IMR-90 (cell line): ENCODE measurements around the gene MRPL12. TPM values are rescaled to one million over a fixed set of nuclear protein-coding genes. Genes with fewer than 3 reads are reported as not detected.

Experiments used
- ATAC-seq: fragments of 200-7000 bp; cut with Tn5 transposase; 2 replicates; pipeline ENCODE4 v1.9.1; 2020; ENCODE audit warnings: low read depth, mild to moderate bottlenecking, moderate library complexity
- BruUV-seq: library from RNA; stranded (reverse); fragments of 400-500 nt; replicated peaks from 2 replicates; lab custom pipeline; 2021; lab: Mats Ljungman, UMichigan
- CTCF ChIA-PET: fragments of 300-600 bp; formaldehyde crosslinking; extraction: SDS; loops from one replicate; lab custom pipeline; 2021; ENCODE audit warnings: antibody characterized with exemption; lab: Yijun Ruan, JAX
- POLR2A ChIA-PET: fragments of 300-600 bp; sonication (Branson Sonifier 250); formaldehyde crosslinking; loops from one replicate; lab custom pipeline; 2022; ENCODE audit warnings: antibody characterized with exemption; ENCODE audit not compliant: unreplicated experiment; lab: Charles Lee
- DNase-seq: peaks from one replicate; pipeline ENCODE4 v3.0.0; 2013
- H2AFZ ChIP-seq: replicated peaks from 2 replicates; pipeline ENCODE3; 2013; ENCODE audit warnings: low read length, mild to moderate bottlenecking; ENCODE audit not compliant: poor library complexity
- H2AK5ac ChIP-seq: 2 replicates; pipeline ENCODE4 v1.6.1; 2013; ENCODE audit warnings: low read depth, low read length, inconsistent platforms
- H2AK9ac ChIP-seq: replicated peaks from 2 replicates; pipeline ENCODE3; 2013; ENCODE audit warnings: mild to moderate bottlenecking, low read depth, low read length, moderate library complexity; ENCODE audit not compliant: poor library complexity
- H2BK120ac ChIP-seq: 2 replicates; pipeline ENCODE4 v1.6.1; 2013; ENCODE audit warnings: low read depth, low read length, inconsistent platforms
- H2BK15ac ChIP-seq: 3 replicates; pipeline ENCODE4 v1.6.1; 2013; ENCODE audit warnings: low read depth, low read length, inconsistent platforms
- H2BK20ac ChIP-seq: 2 replicates; pipeline ENCODE4 v1.6.1; 2013; ENCODE audit warnings: low read depth, mild to moderate bottlenecking, inconsistent platforms, low read length, moderate library complexity
- H2BK5ac ChIP-seq: 2 replicates; pipeline ENCODE4 v1.6.1; 2013; ENCODE audit warnings: mild to moderate bottlenecking, low read depth, low read length, inconsistent platforms; ENCODE audit not compliant: poor library complexity, severe bottlenecking
- H3K14ac ChIP-seq: replicated peaks from 2 replicates; pipeline ENCODE4 v1.6.1; 2013; ENCODE audit warnings: low read depth, low read length, inconsistent platforms
- H3K18ac ChIP-seq: 2 replicates; pipeline ENCODE4 v1.6.1; 2013; ENCODE audit warnings: low read depth, low read length, control low read depth
- H3K23ac ChIP-seq: 2 replicates; pipeline ENCODE4 v1.6.1; 2013; ENCODE audit warnings: low read depth, low read length, inconsistent platforms
- H3K27ac ChIP-seq: 2 replicates; pipeline ENCODE4 v1.5.1; 2013; ENCODE audit warnings: mild to moderate bottlenecking, control low read depth, low read length; ENCODE audit not compliant: insufficient read depth
- H3K27me3 ChIP-seq: 2 replicates; pipeline ENCODE4 v1.6.1; 2013; ENCODE audit warnings: low read length; ENCODE audit not compliant: control insufficient read depth, insufficient read depth
- H3K36me3 ChIP-seq: 2 replicates; pipeline ENCODE4 v1.6.1; 2013; ENCODE audit warnings: low read length, mixed read lengths; ENCODE audit not compliant: control insufficient read depth, insufficient read depth
- H3K4ac ChIP-seq: 2 replicates; pipeline ENCODE4 v1.6.1; 2013; ENCODE audit warnings: low read depth, low read length, inconsistent platforms
- H3K4me1 ChIP-seq: 2 replicates; pipeline ENCODE4 v1.6.1; 2013; ENCODE audit warnings: low read length, mixed read lengths; ENCODE audit not compliant: control insufficient read depth, insufficient read depth
- H3K4me2 ChIP-seq: 2 replicates; pipeline ENCODE4 v1.6.1; 2013; ENCODE audit warnings: low read depth, mild to moderate bottlenecking, control low read depth, low read length, moderate library complexity
- H3K4me3 ChIP-seq: 2 replicates; pipeline ENCODE4 v1.5.1; 2013; ENCODE audit warnings: low read depth, mild to moderate bottlenecking, control low read depth, low read length, moderate library complexity; ENCODE audit not compliant: insufficient read depth
- H3K56ac ChIP-seq: 2 replicates; pipeline ENCODE4 v1.6.1; 2013; ENCODE audit warnings: low read length, inconsistent platforms; ENCODE audit not compliant: insufficient read depth; ENCODE audit errors: extremely low read depth
- H3K79me1 ChIP-seq, 2 experiments: 2 replicates each; pipeline ENCODE4 v1.6.1; 2013; ENCODE audit warnings: low read length in 2 of 2, inconsistent platforms in 1 of 2, low read depth in 1 of 2
- H3K9ac ChIP-seq: 2 replicates; pipeline ENCODE4 v1.6.1; 2013; ENCODE audit warnings: low read depth, low read length, control low read depth
- H3K9me1 ChIP-seq: 2 replicates; pipeline ENCODE4 v1.6.1; 2013; ENCODE audit warnings: low read length, inconsistent platforms; ENCODE audit not compliant: insufficient read depth
- H3K9me3 ChIP-seq: 2 replicates; pipeline ENCODE4 v1.6.1; 2013; ENCODE audit warnings: low read length; ENCODE audit not compliant: control insufficient read depth, insufficient read depth
- H4K20me1 ChIP-seq: 2 replicates; pipeline ENCODE4 v1.6.1; 2013; ENCODE audit warnings: low read length, inconsistent platforms; ENCODE audit not compliant: insufficient read depth
- H4K5ac ChIP-seq: 2 replicates; pipeline ENCODE4 v1.6.1; 2013; ENCODE audit warnings: mild to moderate bottlenecking, low read depth, low read length, control low read depth
- H4K8ac ChIP-seq, 2 experiments: 2 replicates each; pipeline ENCODE4 v1.6.1; 2013; ENCODE audit warnings: low read depth in 2 of 2, low read length in 2 of 2, control low read depth in 1 of 2, inconsistent platforms in 1 of 2
- H4K91ac ChIP-seq: 2 replicates; pipeline ENCODE4 v1.6.1; 2013; ENCODE audit warnings: low read depth, low read length, inconsistent platforms; ENCODE audit not compliant: insufficient read depth
- BHLHE40 ChIP-seq: fragments of 150-350 bp; IDR thresholded peaks from 2 replicates; pipeline ENCODE4 v1.6.1; 2016; ENCODE audit warnings: mild to moderate bottlenecking, low read depth, low read length
- CEBPB ChIP-seq: IDR thresholded peaks from 2 replicates; pipeline ENCODE4 v1.6.1; 2012; ENCODE audit warnings: low read depth, low read length, improper control_type of control experiment
- CTCF ChIP-seq: conservative IDR thresholded peaks from 2 replicates; pipeline ENCODE4 v1.5.1; 2012; ENCODE audit warnings: mild to moderate bottlenecking, low read depth, low read length, improper control_type of control experiment
- MAFK ChIP-seq: IDR thresholded peaks from 2 replicates; pipeline ENCODE4 v1.6.1; 2012; ENCODE audit warnings: low read depth, low read length, improper control_type of control experiment
- NFE2L2 ChIP-seq: fragments of 150-350 bp; IDR thresholded peaks from 2 replicates; pipeline ENCODE4 v1.6.1; 2016; ENCODE audit warnings: low read depth, mild to moderate bottlenecking, low read length
- POLR2A ChIP-seq: IDR thresholded peaks from 2 replicates; pipeline ENCODE4 v1.6.1; 2012; ENCODE audit warnings: mild to moderate bottlenecking, low read depth, low read length
- RCOR1 ChIP-seq: IDR thresholded peaks from 2 replicates; pipeline ENCODE4 v1.6.1; 2012; ENCODE audit warnings: mild to moderate bottlenecking, low read length, improper control_type of control experiment; ENCODE audit not compliant: insufficient replicate concordance
- SMC3 ChIP-seq: fragments of 150-350 bp; IDR thresholded peaks from 2 replicates; pipeline ENCODE4 v1.6.1; 2016; ENCODE audit warnings: low read depth, mild to moderate bottlenecking, antibody characterized with exemption, low read length, moderate library complexity
- WGBS, 2 experiments: methylation state at CpG; one replicate each; pipeline versions ENCODE4 v1.1.5 to v1.1.7; 2013; ENCODE audit warnings: missing lambda C conversion rate in 2 of 2; ENCODE audit not compliant: insufficient read length in 1 of 2; ENCODE audit errors: extremely low coverage in 2 of 2; 5-methylcytosine and 5-hydroxymethylcytosine counted together
- dilution Hi-C: fragments of 300-500 bp; cut with HindIII; formaldehyde crosslinking; loops from one replicate; pipeline ENCODE4 v1.14.3; 2018; ENCODE audit warnings: low sequenced_read_pairs; ENCODE audit not compliant: unreplicated experiment
- in situ Hi-C: fragments of 300-500 bp; cut with MboI; formaldehyde crosslinking; loops from 3 replicates; pipeline ENCODE4 v1.14.3; 2019; ENCODE audit warnings: low sequenced_read_pairs, inconsistent platforms, mixed read lengths
- intact Hi-C: fragments of 100-400 bp; cut with micrococcal nuclease; formaldehyde crosslinking; loops from 2 replicates; pipeline ENCODE4 v1.10.0; 2022
- polyA plus RNA-seq, 3 experiments: library from polyadenylated mRNA; depleted of rRNA; stranded (reverse); fragments of >200 nt; gene quantifications; 2 replicates each; pipeline ENCODE4 v1.2.3, GENCODE V29; 2012; ENCODE audit warnings: low replicate concordance in 1 of 3
- total RNA-seq: library from RNA; depleted of rRNA; stranded (reverse); fragments of >200 nt; gene quantifications from 2 replicates; pipeline ENCODE4 v1.2.3, GENCODE V29; 2012
- TF ChIP-seq, protein P1 (sequence below): fragments of 150-350 bp; IDR thresholded peaks from 2 replicates; pipeline ENCODE4 v1.6.1; 2017; ENCODE audit warnings: mild to moderate bottlenecking, antibody characterized with exemption, low read length, low read depth

Gene MRPL12
- total and polyA plus RNA-seq, 2 of the 4 experiments (the other 2 are of a cell fraction) = 17.2 to 111 TPM

DNA sequence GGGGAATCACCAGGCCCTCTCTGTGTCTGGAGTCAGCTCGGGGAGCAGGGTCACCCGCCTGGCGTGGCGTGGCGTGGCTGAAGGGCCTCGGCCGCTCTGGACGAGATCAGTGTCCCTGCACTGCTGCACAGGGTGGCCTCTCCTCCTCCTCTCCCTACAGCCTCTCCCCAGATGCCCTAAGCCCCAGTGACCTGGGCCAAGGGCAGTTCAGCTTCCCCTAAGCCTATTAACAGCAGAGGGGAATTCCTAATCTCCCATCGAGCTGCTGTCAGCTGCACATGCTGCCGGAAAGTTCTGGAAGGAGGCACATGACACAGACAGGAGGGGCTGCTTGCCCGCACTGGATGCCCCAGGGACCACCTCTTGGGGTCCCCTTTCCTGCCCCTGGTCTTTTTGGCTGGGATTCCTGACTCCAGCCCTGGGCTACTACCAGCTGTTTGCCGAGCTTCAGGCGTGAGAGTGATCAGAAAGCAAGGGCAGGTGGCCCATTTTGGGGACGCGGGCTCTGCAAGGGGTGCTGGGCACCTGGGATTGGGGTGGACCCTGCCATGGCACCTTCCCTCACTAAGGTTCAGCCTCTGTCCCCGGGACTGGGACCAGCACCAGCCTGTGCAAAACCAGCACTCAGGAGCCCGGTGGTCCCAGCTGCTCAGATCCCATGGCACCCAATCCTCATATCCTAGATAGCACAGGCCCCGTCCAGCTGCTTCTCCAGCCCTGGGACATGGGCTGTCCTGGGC, 47.6 kb upstream of the MRPL12 start (continued):
- no peak for TF ChIP-seq MAFK

DNA sequence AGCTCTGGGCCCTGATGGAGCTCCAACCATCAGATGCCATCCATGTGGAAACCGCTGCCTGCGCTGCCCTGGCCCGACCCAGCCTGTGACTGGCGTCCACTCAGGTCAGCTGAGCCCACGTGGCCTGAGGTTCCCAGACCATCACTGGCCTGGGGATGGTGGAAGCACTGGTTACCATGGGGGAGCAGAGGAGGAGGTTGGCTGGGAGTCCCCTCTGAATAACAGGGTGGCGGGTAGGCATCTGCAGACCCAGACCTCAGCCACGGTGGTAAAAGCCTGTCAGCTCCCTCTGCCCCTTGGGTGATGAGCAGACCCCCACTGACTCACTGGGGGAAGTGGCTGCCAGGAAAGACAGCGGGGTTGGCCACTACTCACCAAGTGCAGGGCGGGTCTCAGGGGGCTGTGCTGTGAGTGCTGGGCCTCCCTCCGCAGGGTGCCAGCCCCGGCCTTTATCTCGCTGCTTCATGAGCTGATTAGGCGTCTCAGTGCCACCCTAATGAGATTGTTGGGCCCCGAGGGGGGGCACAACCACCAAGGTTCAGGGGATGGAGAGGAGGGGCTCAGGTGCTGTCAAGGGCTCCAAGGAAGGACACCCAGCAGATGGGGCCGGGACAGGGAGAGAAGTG, 46.9 kb upstream of the MRPL12 start, which contains the start of gene PDE6G:
Gene PDE6G (minus strand): TSS at position 425 of the 626 bp plus-strand sequence. CDS start 3,237 bp downstream, outside the sequence.
- no peaks in the 10 kb centered on the region for H3K79me1 ChIP-seq
- no peak for ATAC-seq
- intact Hi-C loops = no loop called here
- ChIA-PET CTCF (no interaction called here), POLR2A (no interaction called here)
- H4K8ac ChIP-seq = no peak within 1 kb of the TSS
- H3K4me3 ChIP-seq = no peak within 1 kb of the TSS
- BruUV-seq = no TSS peak
- H2BK120ac ChIP-seq = no peak within 1 kb of the TSS
- H3K23ac ChIP-seq = no peak within 1 kb of the TSS
- no peak within 1 kb of the TSS for H3K9ac ChIP-seq
- H3K9me3 ChIP-seq = no peaks in the 10 kb centered on the region
- in situ Hi-C loops = no loop called here
- no peak within 1 kb of the TSS for H2AK5ac ChIP-seq
- H4K91ac ChIP-seq = no peak within 1 kb of the TSS
- H4K20me1 ChIP-seq = peaks cover 3% of the 10 kb centered on the region; the same call in 1 of the 2 replicates
- H3K56ac ChIP-seq = no peak within 1 kb of the TSS
- no peak within 1 kb of the TSS for H4K5ac ChIP-seq
- WGBS, 2 experiments = 92% methylated on average over 11 of the region's 15 CpGs; no CpG with 5 or more reads in 1 of the 2 experiments
- no peak within 1 kb of the TSS for H2BK5ac ChIP-seq
- no peak within 1 kb of the TSS for H3K4ac ChIP-seq
- DNase-seq = no peak
- H3K27me3 ChIP-seq = no peaks in the 10 kb centered on the region
- H2BK20ac ChIP-seq = no peak within 1 kb of the TSS
- no peaks in the 10 kb centered on the region for H3K36me3 ChIP-seq
- TF ChIP-seq CTCF (no peak), RCOR1 (no peak), MAFK (no peak), BHLHE40 (no peak), NFE2L2 (no peak), CEBPB (no peak), POLR2A (no peak), SMC3 (no peak)
- TF ChIP-seq, protein P1, sequence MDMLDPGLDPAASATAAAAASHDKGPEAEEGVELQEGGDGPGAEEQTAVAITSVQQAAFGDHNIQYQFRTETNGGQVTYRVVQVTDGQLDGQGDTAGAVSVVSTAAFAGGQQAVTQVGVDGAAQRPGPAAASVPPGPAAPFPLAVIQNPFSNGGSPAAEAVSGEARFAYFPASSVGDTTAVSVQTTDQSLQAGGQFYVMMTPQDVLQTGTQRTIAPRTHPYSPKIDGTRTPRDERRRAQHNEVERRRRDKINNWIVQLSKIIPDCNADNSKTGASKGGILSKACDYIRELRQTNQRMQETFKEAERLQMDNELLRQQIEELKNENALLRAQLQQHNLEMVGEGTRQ = no peak
- H2AK9ac ChIP-seq = no peak within 1 kb of the TSS
- H3K4me2 ChIP-seq = no peak within 1 kb of the TSS
- no peak within 1 kb of the TSS for H3K14ac ChIP-seq
- dilution Hi-C loops = no loop called here
- no peak within 1 kb of the TSS for H2BK15ac ChIP-seq
- H3K9me1 ChIP-seq = peaks cover 8% of the 10 kb centered on the region
- peaks cover 6% of the 10 kb centered on the region for H3K4me1 ChIP-seq
- H3K18ac ChIP-seq = no peak within 1 kb of the TSS
- no peak within 1 kb of the TSS for H3K27ac ChIP-seq
- H2AFZ ChIP-seq = peak within 1 kb of the TSS; percentile 32
